Measurements from ENCODE around the gene TICAM2. TPM values are rescaled to one million over a fixed set of nuclear protein-coding genes. Genes with fewer than 3 reads are reported as not detected.

The TICAM2 gene
- total and polyA plus RNA-seq, 4 experiments from 2014 or later: 0.52 to 1.6 (median 1.3) TPM; not detected in 1

- Mint-ChIP-seq H3K27me3 (no peaks in the 10 kb centered on the region), H3K9me3 (no peaks in the 10 kb centered on the region), H3K36me3 (peaks cover 1 to 20% of the 10 kb centered on the region in 2 donors), H3K4me3 (peak overlapping the region in 2 of 8 donors; percentile 97 to 98), H3K4me1 (peaks cover 12 to 16% (median 15%) of the 10 kb centered on the region in 4 donors), H3K27ac (peak overlapping the region in 4 of 7 donors; percentile 95 to 98 (median 98))
- intact Hi-C loops (cut with micrococcal nuclease): loop anchor here (1.0 kb wide), 4 partner anchors 82 to 459 kb away; partner anchors contain the start of genes AP3S1, ATG12, CCDC112 and COMMD10
- ChIA-PET POLR2A (ENCODE audit: partially characterized antibody) (interaction anchor here (1.0 to 7.2 kb wide), 5 partner anchors 8 to 459 kb away, joined by 3 to 59 read pairs (median 7); partner anchors contain the start of genes AP3S1, ATG12, COMMD10 and FEM1C), CTCF (ENCODE audit: partially characterized antibody) (no interaction called here)
- Histone ChIP-seq H3K27me3 (ENCODE audit: insufficient read depth, low read length) (no peaks in the 10 kb centered on the region), H3K4me3 (ENCODE audit: low read length in 2 of 2) (peak overlapping the region; percentile 34 to 86), H3K36me3 (ENCODE audit: insufficient read depth, low read length) (no peaks in the 10 kb centered on the region), H3K27ac (ENCODE audit: low read depth, low read length) (peak overlapping the region; percentile 57), H3K4me1 (ENCODE audit: insufficient read depth, low read length) (peaks cover 42% of the 10 kb centered on the region), H3K9me3 (ENCODE audit: control insufficient read depth in 1 of 2, low read length in 2 of 2) (no peaks in the 10 kb centered on the region)
- no peak for DNase-seq
Measured at GRCh38 chr5:115626445-115626823, 24.2 kb upstream of the TICAM2 start.

GRCh38 chr5:115625579-115626444 lies 23.5 kb upstream of the TICAM2 start, which contains the start of gene TMED7:
TSS of gene TMED7 (minus strand) at chr5:115626036. CDS start at chr5:115625792, 244 bp downstream.
- Mint-ChIP-seq H3K36me3 (peaks cover 5 to 25% of the 10 kb centered on the region in 2 donors), H3K4me1 (peaks cover 18 to 19% (median 19%) of the 10 kb centered on the region in 4 donors), H3K9me3 (no peaks in the 10 kb centered on the region), H3K27me3 (no peaks in the 10 kb centered on the region), H3K4me3 (peak within 1 kb of the TSS in 2 of 8 donors; percentile 97 to 98), H3K27ac (peak within 1 kb of the TSS in 4 of 7 donors; percentile 95 to 98 (median 98))
- no peaks in the 10 kb centered on the region for H3K36me3 ChIP-seq (ENCODE audit: insufficient read depth, low read length)
- peak within 1 kb of the TSS; percentile 93 for H3K27ac ChIP-seq (ENCODE audit: low read depth, low read length)
- ChIA-PET CTCF (ENCODE audit: partially characterized antibody) (interaction anchor here (1.4 to 3.4 kb wide), 5 partner anchors 9 to 316 kb away, joined by 4 to 25 read pairs (median 5); partner anchors contain the start of gene FEM1C), POLR2A (ENCODE audit: partially characterized antibody) (interaction anchor here (0.6 to 7.2 kb wide), 9 partner anchors 9 to 460 kb away, joined by 3 to 59 read pairs (median 7); partner anchors contain the start of genes AP3S1, ATG12, COMMD10 and FEM1C)
- H3K27me3 ChIP-seq (ENCODE audit: insufficient read depth, low read length): no peaks in the 10 kb centered on the region
- intact Hi-C loops (cut with micrococcal nuclease): loop anchor here (1.0 to 2.0 kb wide), 5 partner anchors 82 to 459 kb away; partner anchors contain the start of genes AP3S1, ATG12, CCDC112 and COMMD10
- peak within 1 kb of the TSS; percentile 79 to 86 for H3K4me3 ChIP-seq (ENCODE audit: low read length in 2 of 2)
- DNase-seq: peak; percentile 99
- peaks cover 42% of the 10 kb centered on the region for H3K4me1 ChIP-seq (ENCODE audit: insufficient read depth, low read length)
- no peaks in the 10 kb centered on the region for H3K9me3 ChIP-seq (ENCODE audit: control insufficient read depth in 1 of 2, low read length in 2 of 2)

DNA sequence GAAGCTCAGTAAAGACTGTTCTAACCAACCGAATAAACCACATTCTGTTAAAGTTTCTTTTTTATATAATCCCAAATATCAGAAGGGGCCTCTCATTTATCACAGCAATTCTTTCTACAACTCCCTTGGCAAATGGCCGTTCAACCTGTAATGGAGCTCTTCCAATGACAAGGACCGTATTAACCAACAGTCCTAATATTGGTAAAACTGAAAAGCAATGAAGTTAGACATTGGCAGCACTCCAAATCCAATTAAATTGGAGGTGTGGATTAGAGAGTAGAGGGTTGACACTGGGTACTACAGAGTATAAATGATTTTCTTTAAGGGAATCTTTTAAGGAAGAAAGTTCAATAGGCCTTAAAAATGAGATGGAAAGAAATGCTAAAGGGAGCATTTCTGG lies 22.7 kb upstream of the TICAM2 start:
- H3K27ac ChIP-seq (ENCODE audit: low read depth, low read length): peak overlapping the region; percentile 93
- ChIA-PET CTCF (ENCODE audit: partially characterized antibody) (interaction anchor here (0.6 to 3.4 kb wide), 7 partner anchors 9 to 1995 kb away, joined by 3 to 25 read pairs (median 4); partner anchors contain the start of gene FEM1C), POLR2A (ENCODE audit: partially characterized antibody) (interaction anchor here (0.6 to 7.2 kb wide), 8 partner anchors 10 to 461 kb away, joined by 3 to 59 read pairs (median 8); partner anchors contain the start of genes AP3S1, ATG12, COMMD10 and FEM1C)
- peaks cover 2% of the 10 kb centered on the region for H3K36me3 ChIP-seq (ENCODE audit: insufficient read depth, low read length)
- Mint-ChIP-seq H3K4me3 (no peak overlapping the region), H3K27ac (peak overlapping the region in 1 of 7 donors; percentile 98), H3K9me3 (no peaks in the 10 kb centered on the region), H3K36me3 (peaks cover 9 to 32% of the 10 kb centered on the region in 2 donors), H3K4me1 (peaks cover 18 to 19% (median 19%) of the 10 kb centered on the region in 4 donors), H3K27me3 (no peaks in the 10 kb centered on the region)
- H3K9me3 ChIP-seq (ENCODE audit: control insufficient read depth in 1 of 2, low read length in 2 of 2): no peaks in the 10 kb centered on the region
- intact Hi-C loops (cut with micrococcal nuclease): loop anchor here (2.0 kb wide), 1 partner anchor 362 kb away; the partner anchor contains the start of gene PGGT1B
- H3K4me1 ChIP-seq (ENCODE audit: insufficient read depth, low read length): peaks cover 42% of the 10 kb centered on the region
- peak in 1 of 5 donors; percentile 12 for DNase-seq
- no peaks in the 10 kb centered on the region for H3K27me3 ChIP-seq (ENCODE audit: insufficient read depth, low read length)
- H3K4me3 ChIP-seq (ENCODE audit: low read length in 2 of 2): peak overlapping the region; percentile 79 to 86

DNA sequence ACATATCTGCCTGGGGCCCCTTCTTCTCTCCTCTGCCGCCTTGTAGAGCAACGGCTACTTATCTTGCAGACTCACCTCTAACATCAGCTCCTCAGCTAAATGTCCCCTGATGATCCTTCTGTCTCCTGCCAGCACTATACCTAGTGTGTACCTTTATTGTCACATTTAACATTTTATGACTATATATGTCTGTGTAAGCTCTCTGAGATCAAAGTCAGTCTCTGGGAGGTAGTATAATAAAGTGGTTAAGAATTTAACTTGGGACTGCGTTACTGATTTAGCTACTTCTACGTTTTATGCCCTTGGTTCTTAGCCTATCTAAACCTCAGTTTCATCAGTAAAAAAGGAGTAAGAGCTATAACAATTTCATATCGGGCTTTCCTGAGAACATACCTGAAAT lies 21.4 kb upstream of the TICAM2 start:
- Histone ChIP-seq H3K4me1 (ENCODE audit: insufficient read depth, low read length) (peaks cover 42% of the 10 kb centered on the region), H3K4me3 (ENCODE audit: low read length in 2 of 2) (no peak overlapping the region), H3K36me3 (ENCODE audit: insufficient read depth, low read length) (peaks cover 14% of the 10 kb centered on the region), H3K27ac (ENCODE audit: low read depth, low read length) (peak overlapping the region; percentile 93), H3K27me3 (ENCODE audit: insufficient read depth, low read length) (no peaks in the 10 kb centered on the region), H3K9me3 (ENCODE audit: control insufficient read depth in 1 of 2, low read length in 2 of 2) (no peaks in the 10 kb centered on the region)
- intact Hi-C loops (cut with micrococcal nuclease): loop anchor here (1.0 to 2.0 kb wide), 2 partner anchors 21 to 361 kb away; partner anchors contain the start of genes PGGT1B and TICAM2
- Mint-ChIP-seq H3K4me1 (peaks cover 18 to 19% (median 19%) of the 10 kb centered on the region in 4 donors), H3K4me3 (no peak overlapping the region), H3K27ac (no peak overlapping the region), H3K27me3 (no peaks in the 10 kb centered on the region), H3K36me3 (peaks cover 17 to 43% of the 10 kb centered on the region in 2 donors), H3K9me3 (no peaks in the 10 kb centered on the region)
- no peak for DNase-seq
- POLR2A ChIA-PET (ENCODE audit: partially characterized antibody): interaction anchor here (5.4 to 7.2 kb wide), 2 partner anchors 80 to 218 kb away, joined by 35 to 59 read pairs; partner anchors contain the start of genes AP3S1, ATG12 and FEM1C
- CTCF ChIA-PET (ENCODE audit: partially characterized antibody): interaction anchor here (0.8 to 3.4 kb wide), 7 partner anchors 11 to 328 kb away, joined by 3 to 25 read pairs (median 4); no protein-coding TSS in a partner anchor

DNA sequence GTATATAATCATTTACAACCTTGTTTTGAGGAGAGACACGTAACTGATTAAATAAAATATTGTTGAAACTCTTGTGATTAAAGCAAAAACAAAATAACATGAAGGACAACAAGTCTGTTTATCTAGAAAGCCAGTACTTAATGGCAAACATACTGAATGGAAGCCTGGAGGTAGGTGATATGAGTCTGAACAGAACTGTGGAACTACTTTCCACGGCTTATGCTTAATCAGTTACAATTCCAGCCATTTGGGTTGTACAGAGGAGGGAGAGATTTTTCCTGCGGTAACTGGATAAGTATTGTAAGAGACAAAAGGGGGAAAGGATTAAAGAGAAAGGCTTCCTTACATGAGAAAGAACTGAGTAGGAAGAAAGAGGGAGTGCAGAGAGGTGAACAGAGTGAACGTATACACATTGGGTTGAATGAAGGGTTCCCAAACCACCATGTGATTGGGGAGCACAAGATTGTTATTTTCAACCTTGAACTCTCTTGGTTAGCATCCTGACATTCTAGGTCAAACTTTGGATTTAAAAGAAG lies 19.2 kb upstream of the TICAM2 start:
- Mint-ChIP-seq H3K27ac (peak overlapping the region in 4 of 7 donors; percentile 36 to 76 (median 60)), H3K36me3 (peaks cover 24 to 55% of the 10 kb centered on the region in 2 donors), H3K27me3 (no peaks in the 10 kb centered on the region), H3K4me3 (peak overlapping the region in 2 of 8 donors; percentile 7 to 57), H3K4me1 (peaks cover 16 to 23% (median 20%) of the 10 kb centered on the region in 4 donors), H3K9me3 (no peaks in the 10 kb centered on the region)
- Histone ChIP-seq H3K27ac (ENCODE audit: low read depth, low read length) (no peak overlapping the region), H3K4me3 (ENCODE audit: low read length in 2 of 2) (no peak overlapping the region), H3K27me3 (ENCODE audit: insufficient read depth, low read length) (no peaks in the 10 kb centered on the region), H3K36me3 (ENCODE audit: insufficient read depth, low read length) (peaks cover 18% of the 10 kb centered on the region), H3K4me1 (ENCODE audit: insufficient read depth, low read length) (peaks cover 36% of the 10 kb centered on the region), H3K9me3 (ENCODE audit: control insufficient read depth in 1 of 2, low read length in 2 of 2) (no peaks in the 10 kb centered on the region)
- no peak for DNase-seq
- intact Hi-C loops (cut with micrococcal nuclease): no loop called here
- POLR2A ChIA-PET (ENCODE audit: partially characterized antibody): no interaction called here
- CTCF ChIA-PET (ENCODE audit: partially characterized antibody): no interaction called here

GRCh38 chr5:115616892-115617291 lies 14.6 kb upstream of the TICAM2 start:
- Histone ChIP-seq H3K27me3 (ENCODE audit: insufficient read depth, low read length) (no peaks in the 10 kb centered on the region), H3K36me3 (ENCODE audit: insufficient read depth, low read length) (peaks cover 38% of the 10 kb centered on the region), H3K9me3 (ENCODE audit: control insufficient read depth in 1 of 2, low read length in 2 of 2) (no peaks in the 10 kb centered on the region), H3K27ac (ENCODE audit: low read depth, low read length) (no peak overlapping the region), H3K4me3 (ENCODE audit: low read length in 2 of 2) (no peak overlapping the region), H3K4me1 (ENCODE audit: insufficient read depth, low read length) (peaks cover 2% of the 10 kb centered on the region)
- Mint-ChIP-seq H3K36me3 (peaks cover 47 to 68% of the 10 kb centered on the region in 2 donors), H3K27ac (no peak overlapping the region), H3K9me3 (no peaks in the 10 kb centered on the region), H3K4me3 (no peak overlapping the region), H3K4me1 (peaks cover 6 to 25% (median 16%) of the 10 kb centered on the region in 4 donors), H3K27me3 (no peaks in the 10 kb centered on the region)
- ChIA-PET CTCF (ENCODE audit: partially characterized antibody) (interaction anchor here (0.9 to 1.2 kb wide), 2 partner anchors 42 to 305 kb away, joined by 3 to 4 read pairs; no protein-coding TSS in a partner anchor), POLR2A (ENCODE audit: partially characterized antibody) (interaction anchor here (4.6 kb wide), 1 partner anchor 8 kb away, joined by 20 read pairs; the partner anchor contains the start of gene TMED7)
- intact Hi-C loops (cut with micrococcal nuclease): no loop called here
- DNase-seq: no peak

Data from CD4-positive, alpha-beta memory T cell (primary cell).